HEK293 (cell line): ENCODE data around the gene ACAP2.

ENCODE experiments used
- BCL6B ChIP-seq: fragments of 450-650 bp; formaldehyde crosslinking; IDR thresholded peaks from 2 replicates; pipeline ENCODE4 v1.5.1; 2017; ENCODE audit warnings: missing biosample characterization, missing genetic modification characterization
- CTCF ChIP-seq: fragments of 450-650 bp; formaldehyde crosslinking; IDR thresholded peaks from 2 replicates; pipeline ENCODE4 v1.5.1; 2016; ENCODE audit warnings: missing biosample characterization, missing genetic modification characterization
- FEZF1 ChIP-seq: fragments of 450-650 bp; formaldehyde crosslinking; IDR thresholded peaks from 2 replicates; pipeline ENCODE4 v1.5.1; 2016; ENCODE audit warnings: missing biosample characterization, missing genetic modification characterization
- REST ChIP-seq: fragments of 450-650 bp; formaldehyde crosslinking; IDR thresholded peaks from 2 replicates; pipeline ENCODE4 v1.5.1; 2016; ENCODE audit warnings: missing biosample characterization, missing genetic modification characterization
- ZNF114 ChIP-seq: fragments of 450-650 bp; formaldehyde crosslinking; IDR thresholded peaks from 2 replicates; pipeline ENCODE4 v1.5.0; 2017; ENCODE audit warnings: missing biosample characterization, missing genetic modification characterization
- ZNF530 ChIP-seq: fragments of 450-650 bp; formaldehyde crosslinking; IDR thresholded peaks from 2 replicates; pipeline ENCODE4 v1.5.1; 2016; ENCODE audit warnings: low read depth, missing biosample characterization, missing genetic modification characterization
- ZNF830 ChIP-seq: fragments of 450-650 bp; IDR thresholded peaks from 2 replicates; pipeline ENCODE4 v1.5.0; 2018; ENCODE audit warnings: missing biosample characterization, missing genetic modification characterization, low read depth, mild to moderate bottlenecking, moderate library complexity

- TF ChIP-seq BCL6B (tag by site-specific recombination) (no peak), REST (tag by site-specific recombination) (no peak), ZNF530 (tag by site-specific recombination) (no peak), CTCF (tag by site-specific recombination) (no peak), ZNF830 (tag by site-specific recombination) (no peak), FEZF1 (no peak), ZNF114 (tag by site-specific recombination) (no peak)
Observed at GRCh38 chr3:195475614-195476013, 32.8 kb upstream of the ACAP2 start.
